HL-60 (cell line): ENCODE results near the gene AMBP.

Source experiments
- GABPA ChIP-seq: IDR thresholded peaks from 2 replicates; pipeline ENCODE4 v1.6.1; 2012; ENCODE audit warnings: low read depth
- POLR2AphosphoS5 ChIP-seq: IDR thresholded peaks from 2 replicates; pipeline ENCODE4 v1.6.1; 2012; ENCODE audit warnings: low read depth
- TF ChIP-seq, protein P1 (sequence below): IDR thresholded peaks from one replicate; pipeline ENCODE4 v1.5.1; 2011; ENCODE audit warnings: low read length, control low read depth, inconsistent platforms; ENCODE audit not compliant: insufficient read depth

DNA sequence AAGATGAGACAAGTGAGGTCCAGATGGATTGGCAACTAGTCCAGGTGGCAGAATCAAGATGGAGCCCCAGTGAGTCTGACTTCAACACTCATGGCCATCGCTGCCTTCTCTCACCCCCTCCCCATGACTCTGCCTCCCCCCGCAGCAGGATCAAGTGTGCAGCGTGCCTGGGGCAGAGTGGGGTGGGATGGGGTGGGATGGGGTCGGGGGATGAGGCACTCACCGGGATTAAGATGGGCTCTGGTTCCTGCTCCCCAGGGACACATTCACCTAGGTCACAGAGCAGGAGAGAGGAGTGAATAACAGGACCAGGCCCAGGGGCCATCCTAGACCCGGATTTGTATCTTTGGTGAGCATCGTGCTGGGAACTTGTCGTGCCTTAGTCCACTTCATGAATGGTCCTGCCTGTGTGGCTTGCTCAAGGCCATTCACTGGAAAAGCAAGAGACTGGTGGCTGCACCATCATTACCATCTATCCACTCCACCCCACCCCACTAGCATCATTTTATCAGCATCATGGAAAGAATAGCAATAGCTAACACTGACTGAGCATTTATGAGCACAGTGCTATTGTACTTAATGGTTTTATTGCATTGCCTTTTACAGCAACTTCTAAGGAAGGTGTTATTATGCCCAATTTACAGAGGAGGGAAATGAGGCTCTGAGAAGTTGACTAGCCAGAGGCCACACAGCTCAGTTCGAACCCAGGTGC lies 8.5 kb downstream of the AMBP start:
- TF ChIP-seq, protein P1, sequence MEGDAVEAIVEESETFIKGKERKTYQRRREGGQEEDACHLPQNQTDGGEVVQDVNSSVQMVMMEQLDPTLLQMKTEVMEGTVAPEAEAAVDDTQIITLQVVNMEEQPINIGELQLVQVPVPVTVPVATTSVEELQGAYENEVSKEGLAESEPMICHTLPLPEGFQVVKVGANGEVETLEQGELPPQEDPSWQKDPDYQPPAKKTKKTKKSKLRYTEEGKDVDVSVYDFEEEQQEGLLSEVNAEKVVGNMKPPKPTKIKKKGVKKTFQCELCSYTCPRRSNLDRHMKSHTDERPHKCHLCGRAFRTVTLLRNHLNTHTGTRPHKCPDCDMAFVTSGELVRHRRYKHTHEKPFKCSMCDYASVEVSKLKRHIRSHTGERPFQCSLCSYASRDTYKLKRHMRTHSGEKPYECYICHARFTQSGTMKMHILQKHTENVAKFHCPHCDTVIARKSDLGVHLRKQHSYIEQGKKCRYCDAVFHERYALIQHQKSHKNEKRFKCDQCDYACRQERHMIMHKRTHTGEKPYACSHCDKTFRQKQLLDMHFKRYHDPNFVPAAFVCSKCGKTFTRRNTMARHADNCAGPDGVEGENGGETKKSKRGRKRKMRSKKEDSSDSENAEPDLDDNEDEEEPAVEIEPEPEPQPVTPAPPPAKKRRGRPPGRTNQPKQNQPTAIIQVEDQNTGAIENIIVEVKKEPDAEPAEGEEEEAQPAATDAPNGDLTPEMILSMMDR, result no peak
- TF ChIP-seq GABPA (no peak), POLR2AphosphoS5 (no peak)
